ENCODE data around the gene CD180.

Gene CD180

DNA sequence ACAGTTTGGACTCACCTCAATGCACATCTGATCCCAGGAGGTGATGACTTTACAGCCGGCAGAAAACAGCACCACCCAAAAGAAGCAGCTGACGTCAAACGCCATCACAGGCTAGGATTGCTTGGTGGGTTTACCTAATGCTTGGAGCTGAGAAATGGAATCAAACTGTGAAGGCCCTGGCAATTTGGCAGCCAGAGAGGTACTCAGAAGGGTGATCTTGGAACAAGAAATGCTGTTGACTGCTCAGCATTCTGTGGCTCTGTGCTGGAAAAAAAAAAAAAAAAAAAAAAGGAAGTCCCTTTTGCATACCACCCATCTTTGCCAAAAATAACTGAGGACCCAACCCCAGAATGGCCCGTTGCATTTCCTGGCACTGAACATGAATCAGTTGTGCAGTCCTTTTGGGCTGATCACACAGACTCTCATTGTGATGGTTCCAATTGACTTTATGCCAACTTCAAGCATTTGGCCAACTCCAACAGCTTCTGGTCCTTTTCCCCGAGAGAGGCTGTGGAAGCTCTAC lies at the start of gene CD180:
Gene CD180 (minus strand): TSS at position 263 of the 523 bp plus-strand sequence. CDS start 158 bp downstream, at position 105.
- no peak for DNase-seq

DNA sequence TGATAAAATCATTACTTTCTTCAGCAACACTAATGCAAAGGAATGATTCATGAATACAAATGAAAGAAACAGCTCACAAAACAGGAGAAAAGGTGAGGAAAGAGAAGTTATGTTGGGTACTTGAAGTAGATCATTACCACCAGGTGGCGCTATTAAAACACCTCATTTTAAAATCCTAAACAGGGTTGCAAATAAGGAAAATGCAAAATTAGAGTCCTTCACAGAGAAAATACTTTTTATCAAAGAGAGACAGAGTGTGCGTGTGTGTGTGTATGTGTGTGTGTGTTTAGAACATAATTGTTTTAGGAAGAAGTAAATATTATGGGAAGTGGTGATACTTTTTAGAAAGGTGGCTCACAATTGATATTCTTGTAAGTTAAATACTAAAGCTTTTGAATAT lies 49.5 kb upstream of the CD180 start:
- peak; percentile 54 for DNase-seq

DNA sequence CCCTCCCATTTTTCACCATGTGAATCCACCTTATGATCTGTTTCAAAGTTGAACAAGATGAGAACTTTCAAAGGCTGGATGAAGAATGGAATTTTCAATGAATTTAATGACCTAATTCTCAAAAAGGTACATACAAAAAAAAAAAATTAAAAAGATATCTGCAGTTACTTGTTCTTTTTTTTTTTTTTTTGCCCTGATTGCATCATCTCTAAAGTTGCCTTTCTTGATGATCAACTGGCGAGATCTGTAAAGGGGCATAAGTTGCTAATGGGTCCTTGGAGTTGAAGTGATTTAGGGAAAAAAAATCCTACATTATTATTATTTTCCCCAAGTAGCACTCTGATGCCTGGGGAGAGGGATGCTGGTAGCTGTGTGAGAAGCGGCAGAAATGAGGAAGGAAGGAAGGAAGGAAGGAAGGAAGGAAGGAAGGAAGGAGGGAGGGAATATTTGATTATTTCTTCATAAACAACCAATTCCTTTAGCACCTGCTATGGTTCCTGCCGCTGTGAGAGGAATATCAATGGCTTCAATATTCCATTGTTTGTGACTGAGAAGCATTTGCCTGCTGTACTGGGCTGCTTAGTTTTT lies 48.8 kb upstream of the CD180 start:
- DNase-seq, result no peak

DNA sequence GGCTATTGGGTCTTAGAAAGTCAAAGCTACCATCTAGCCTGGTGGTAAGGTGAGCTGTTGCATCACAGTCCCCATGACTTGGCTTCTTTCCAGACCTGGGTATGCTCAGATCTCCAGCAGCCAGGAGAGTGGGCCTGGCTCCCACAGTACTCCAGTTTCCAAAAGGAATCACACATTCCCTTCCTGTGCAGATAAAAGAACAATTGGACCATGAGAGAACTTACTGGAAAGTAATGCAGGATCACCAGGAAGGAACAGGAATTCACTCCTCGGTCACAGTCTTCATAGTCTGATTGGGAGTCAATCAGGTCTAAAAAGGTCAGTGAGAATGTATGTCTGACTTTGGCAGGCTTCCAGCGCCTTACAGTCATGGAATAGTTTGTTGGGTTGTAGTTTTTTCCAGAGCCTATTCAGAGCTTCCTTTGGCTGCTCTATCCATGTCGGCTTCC lies 47.8 kb upstream of the CD180 start:
- DNase-seq, result no peak

DNA sequence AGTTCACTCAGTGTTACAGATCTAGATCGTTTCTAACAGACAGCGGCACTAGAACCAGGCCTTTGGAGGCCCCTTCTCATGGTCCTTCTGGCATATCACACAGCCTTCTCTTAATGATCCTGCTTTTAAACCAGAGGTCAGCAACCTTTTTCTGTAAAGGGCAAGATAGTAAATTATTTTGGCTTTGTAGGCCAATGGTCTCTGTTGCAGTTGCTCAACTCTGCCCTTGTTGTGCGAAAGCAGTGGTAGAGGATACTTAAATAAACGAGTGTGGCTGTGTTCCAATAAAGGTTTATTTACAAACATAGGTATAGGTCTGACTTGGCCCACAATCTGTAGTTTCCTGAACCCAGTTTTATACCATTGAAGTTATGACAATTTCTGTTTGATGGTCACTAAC lies 47.3 kb upstream of the CD180 start:
- DNase-seq, result no peak

DNA sequence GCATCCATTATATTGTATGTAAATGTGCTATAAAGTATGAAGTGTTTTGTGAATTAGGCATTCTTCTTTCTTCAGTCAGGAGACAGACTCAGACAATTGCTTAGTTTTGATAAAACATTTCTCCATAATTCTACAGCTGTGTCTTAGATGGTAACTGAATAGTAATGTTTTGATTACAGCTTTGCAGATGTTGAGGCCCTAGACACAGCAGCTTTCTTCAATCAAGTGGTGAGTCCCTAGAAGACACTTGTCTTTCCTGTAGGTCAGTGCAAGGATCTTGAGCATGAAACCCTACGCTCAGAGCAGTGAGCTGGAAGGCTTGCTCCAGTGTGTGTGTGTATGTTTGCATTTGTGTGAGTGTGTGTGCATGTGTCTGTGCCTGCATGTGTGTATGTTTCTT lies 46.8 kb upstream of the CD180 start:
- DNase-seq, result no peak

DNA sequence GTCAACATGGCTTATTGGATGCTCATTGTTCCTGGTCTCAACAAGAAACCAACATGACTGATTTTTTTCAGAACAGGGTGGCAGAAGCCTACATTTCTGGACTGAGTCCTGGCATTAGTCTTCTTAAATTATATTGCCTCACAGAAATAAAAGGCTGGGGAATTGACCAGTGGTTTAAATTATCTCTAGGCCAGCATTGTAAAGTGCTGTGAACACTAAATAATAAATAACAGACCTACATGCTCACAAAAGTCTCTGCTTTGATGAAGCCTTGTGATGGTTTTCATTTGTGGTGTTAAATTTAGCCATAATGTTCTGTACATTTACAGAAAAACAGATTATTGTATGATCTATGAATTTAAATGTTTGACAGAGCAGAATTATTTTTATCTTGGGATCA lies 44.7 kb upstream of the CD180 start:
- DNase-seq, result no peak

DNA sequence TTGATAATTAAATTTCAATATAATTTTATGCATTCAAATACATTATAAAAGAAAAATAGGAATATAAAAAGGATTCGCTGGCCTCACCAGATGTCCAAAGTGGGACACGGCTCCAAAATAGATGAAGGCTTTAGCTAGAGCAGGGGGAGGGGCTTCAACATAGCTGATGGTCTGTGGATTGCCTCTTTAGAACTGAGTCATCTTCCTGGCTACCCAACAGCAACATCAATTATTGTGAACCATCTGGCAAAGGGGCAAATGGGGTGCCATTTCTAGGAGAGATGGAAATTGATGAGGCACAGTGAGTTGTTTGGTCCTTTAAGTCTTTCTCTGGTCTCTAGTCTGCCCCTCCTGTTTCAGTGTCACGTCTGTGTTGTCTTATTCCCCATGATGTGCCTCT lies 44.2 kb upstream of the CD180 start:
- no peak for DNase-seq

DNA sequence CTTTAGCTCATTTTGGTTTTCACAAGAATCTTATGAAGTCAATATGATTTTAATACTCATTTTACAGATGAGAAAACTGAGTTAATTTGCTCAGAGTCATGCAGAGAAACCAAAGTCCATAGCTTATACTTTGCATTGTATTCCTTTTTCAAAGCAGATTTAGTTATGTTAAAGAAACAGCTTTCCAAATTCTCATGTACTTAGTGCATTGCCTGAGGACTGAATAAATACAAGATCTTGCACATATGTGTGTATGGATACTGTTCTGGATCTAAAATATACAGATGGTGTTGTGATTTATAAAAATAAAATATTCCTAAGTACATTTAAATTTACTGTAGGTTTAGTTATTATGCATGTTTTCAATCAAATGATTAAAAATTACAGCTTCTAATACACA lies 43.5 kb upstream of the CD180 start:
- DNase-seq, result no peak

DNA sequence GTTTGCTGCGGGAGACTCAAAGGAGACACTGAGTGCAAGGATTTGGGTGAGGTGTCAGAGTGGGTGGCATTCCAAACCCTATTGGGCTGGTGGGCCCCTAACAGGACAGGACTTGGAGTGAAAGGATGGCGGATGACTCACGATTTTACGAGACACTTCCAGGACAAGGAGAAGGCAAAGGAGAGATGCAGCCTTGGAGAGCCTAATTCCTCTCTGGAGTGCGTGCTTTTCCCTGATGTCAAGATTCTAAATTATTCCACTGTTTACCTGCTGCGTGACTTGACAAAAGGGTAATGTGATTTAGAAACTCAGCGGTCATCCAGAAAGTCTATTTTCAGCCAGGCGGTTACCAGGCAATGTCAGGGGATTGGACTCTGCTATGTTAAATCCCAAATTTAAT lies 41.6 kb upstream of the CD180 start:
- no peak for DNase-seq

DNA sequence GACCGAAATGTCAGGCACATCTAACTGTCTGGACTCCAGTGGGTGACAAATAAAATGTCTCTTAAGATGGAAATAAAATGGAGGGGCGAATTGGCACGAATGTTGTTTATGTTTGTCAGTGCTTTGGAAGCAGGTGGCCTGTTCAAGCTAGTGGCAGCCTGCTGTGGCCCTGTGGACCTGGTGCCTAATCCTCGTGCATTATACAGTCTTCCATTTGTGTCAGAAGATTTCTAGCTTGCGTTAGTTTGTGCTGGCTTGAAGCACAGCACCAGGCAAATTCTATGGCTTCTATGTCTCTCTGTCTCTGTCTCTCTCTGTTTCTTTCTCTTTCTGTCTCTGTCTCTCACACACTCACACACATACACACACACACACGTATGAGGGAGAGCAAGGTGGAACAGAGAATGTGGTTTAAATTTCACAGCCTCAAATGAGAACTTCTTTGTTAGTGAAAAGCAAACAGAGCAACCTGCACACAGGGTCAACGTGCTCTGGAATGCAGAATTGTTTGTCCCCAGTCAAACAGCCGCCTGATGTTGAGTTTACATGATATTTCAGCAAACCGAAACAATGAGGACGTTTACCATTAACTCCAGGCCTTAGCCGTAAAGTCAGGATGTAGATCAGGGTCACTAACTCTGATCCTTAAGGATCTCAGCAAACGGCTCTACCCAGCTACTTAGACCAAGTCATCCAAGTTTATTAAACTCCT lies 39.0 kb upstream of the CD180 start:
- DNase-seq, result no peak

DNA sequence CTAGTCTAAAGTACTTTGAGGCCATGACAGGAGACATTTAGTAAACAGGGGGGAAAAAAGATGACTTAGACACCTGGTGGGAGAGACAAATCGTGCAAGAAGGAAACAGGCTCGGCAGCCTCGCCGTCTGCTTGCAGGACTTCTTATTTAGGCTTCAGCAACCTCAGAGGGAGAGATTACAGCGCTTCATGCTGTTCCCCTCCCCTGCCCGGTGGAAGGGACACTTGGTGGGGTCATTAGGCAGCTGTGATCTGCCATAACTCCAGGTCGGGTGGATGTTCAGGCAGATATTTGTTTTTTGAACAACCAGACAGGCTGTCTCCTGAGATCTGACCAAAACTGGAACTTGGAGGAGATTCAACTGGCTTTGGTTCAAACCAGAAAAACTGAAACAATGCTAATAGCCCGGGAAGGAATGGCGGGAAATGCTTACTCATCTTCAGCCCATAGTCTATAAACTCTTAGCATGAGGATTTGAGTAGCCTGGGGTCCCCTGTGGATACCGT lies 38.1 kb upstream of the CD180 start:
- DNase-seq, result no peak

DNA sequence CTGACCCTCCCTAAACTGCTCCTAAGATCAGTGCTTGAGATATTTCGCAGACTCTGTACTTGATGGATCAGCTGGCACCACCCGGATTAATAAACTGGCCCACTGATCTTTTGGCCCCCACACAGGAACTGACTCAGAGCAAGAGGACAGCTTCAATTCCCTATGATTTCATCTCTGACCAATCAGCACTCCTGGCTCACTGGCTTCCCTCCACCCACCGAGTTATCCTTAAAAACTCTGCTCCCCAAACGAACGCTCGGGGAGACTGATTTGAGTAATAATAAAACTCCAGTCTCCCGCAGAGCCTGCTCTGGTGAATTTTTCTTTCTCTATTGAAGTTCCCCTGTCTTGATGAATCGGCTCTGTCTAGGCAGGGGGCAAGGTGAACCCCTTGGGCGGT lies 36.5 kb upstream of the CD180 start:
- DNase-seq, result no peak

DNA sequence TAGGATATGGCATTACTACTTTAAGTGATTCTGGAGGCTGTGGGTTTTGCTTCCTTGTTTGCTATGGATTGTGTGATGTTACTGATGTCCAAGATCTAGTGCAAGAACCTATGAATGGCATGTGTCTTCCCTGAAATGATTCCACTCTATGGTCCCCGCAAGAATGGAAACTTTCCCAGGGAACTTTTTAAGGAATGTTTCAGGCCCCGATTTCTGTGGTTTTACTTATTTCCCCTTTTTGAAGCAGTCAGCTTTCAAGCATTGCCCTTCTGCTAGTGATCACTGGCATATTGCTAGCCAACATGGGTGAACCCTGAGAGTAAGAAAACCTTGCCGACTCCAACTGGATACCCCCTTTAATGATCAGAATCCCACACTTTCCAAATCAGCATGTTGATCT lies 26.6 kb upstream of the CD180 start:
- DNase-seq, result no peak

DNA sequence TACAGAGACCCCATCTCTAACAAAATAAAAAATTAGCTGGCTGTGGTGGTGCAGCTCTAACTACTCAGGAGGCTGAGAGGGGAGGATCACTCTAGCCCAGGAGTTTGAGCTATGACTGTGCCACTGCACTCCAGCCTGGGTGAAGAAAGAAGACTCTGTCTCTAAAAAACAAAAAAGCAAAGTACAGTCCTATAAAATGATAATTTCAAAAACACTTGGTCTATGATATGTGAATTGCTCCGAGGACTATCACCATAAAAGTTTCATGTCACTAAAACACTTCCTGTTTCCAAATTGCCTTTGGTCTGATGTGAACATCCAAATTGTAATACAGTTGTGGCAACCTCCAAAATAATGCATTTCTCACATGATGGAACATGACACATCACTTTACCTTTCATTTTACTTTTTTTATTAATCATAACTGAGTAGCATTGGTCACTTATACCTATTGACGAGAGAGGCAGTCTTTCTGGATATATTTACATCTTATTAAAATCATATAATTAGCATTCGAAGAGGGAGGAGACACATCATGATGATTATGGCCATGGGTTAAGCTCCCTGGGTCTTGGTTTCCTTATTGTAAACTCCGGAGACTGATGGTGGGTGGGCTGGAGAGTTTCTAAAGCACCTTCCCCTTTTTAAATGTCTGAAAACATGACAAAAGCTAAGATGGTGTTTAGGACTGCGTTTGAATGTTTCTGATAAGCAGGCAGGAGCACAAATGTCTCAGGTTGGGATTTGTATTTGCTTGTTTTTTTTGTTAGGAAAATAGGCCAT lies 25.8 kb upstream of the CD180 start:
- DNase-seq, result no peak

DNA sequence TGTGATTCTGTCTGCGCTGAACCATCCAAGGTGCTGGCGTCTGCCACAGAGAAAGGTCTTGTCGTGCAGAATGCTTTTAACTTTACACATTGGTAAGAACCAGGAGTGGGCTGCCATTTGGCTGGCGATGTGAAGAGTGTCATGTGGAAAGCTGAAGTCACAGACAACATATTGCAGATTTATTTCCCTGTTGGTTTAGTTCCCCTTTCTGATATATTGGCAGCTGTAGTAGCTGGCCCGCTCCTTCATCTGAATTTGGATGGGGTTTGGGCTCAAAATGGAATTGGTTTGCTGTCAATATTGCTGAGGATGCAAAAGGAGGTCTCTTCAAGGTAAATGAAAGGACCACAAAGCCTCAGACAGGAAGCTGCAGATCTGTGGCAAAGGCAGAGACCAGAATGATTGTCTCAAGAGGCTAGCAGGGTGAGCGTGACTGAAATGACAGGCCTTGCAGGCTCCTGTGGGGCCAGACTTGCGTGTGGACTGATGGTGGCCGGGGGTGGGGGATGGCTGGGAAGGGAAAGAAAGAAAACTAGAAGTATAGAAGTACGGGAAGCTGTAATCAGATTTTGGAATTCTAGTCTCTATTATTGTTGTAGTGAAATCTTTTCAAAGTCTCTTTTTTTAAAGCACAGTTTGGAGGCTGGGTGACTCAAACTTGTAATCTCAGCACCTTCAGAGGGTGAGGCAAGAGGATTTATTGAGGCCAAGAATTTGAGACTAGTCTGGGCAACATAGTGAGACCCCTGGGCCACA lies 25.1 kb upstream of the CD180 start:
- no peak for DNase-seq

DNA sequence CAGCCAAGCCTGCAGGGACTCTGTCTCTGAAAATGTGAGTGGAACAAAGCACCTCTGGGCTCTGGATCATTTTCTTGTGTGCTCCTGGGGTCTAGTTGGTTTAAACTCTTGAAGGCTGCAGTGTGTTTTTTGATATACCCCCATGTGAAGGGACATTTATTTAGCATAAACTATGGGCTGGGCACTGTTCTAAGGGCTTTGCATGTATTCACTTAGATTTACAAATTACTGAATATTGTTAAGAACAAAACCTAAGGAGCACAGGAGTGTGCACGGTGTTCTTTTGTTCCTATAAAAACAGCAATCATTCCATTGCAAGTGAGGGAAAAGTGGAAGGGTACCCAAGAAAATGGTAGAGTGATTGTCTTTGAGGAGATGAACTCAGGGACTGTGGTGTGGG lies 20.0 kb upstream of the CD180 start:
- DNase-seq, result no peak

DNA sequence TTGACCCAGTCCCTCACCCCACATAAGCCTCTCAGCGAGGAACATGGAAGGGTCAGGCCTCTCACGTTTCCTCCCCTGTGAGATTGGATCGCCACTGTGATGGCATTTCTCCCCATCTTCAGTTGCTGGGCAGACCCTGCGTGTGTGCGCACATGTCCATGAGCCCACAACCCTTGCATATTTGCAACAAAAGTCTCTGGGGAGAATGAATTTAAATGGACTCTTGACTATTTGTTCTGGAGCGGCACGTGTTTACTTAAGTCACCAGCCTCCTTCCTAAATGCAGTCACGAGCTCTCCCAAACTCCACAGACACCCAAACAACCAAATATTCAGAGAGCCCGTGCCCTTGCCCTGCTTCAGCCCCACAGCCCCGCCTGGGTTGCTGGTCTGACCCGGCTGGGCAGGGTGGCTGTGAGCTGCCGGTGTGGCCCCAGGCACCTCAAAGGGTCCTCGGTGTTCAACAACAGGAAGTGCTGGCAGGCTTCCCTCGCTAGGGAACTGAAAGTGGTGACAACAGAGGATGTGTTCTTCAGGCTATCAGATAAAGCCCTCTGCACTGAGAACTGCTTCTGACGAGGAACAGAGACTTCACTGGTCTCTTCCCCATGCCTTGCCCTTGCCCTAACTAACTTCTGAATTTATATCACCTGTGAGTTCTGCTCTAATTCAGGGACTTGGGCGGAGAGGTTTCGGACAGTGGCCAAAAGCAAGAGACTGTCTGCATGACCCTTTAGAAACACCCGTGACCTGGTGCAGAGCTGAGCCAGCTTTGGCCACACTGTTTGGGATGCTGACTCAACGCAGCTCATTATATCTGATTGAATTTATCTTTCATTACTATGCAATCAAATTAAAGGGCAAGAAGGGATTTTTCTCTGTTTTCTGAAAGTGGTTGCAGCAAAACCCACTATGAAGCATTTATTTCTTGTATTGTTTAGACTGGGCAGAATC lies 19.2 kb upstream of the CD180 start:
- DNase-seq, result no peak

DNA sequence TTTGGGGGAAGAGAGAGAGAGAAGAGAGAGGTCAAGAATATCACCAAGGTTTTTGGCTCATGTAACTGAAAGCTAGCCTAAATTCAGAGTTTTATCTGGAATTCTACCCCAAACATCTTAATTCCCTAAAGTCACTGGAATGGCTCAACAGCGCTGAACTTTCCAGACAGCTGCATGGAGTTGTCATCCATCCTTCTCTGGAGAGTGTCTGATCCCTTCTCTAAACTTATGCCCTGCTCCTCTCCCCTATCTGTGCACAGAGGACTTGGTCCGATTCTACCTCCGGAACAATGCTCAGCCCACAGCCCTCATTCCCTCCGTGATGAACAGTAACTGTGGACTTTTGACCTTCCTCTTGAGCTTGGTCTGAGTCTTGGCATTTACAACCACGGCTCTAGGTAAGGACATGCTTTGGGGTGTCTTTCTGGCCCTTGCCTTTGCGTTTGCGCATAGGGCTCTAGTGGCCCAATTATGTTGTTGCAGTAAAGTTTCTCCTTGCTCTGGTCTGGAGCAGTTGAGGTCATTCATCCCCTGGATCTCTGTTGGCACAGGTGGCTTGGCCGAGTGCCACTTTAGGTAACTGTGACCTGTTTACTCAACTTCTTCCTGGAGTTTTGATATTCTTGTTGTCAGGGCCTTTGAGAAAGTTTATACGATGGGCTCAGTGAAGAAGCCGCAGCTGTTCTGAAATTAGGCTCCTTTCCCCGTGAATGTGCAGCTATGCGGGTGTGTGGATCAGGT lies 18.3 kb upstream of the CD180 start:
- no peak for DNase-seq

DNA sequence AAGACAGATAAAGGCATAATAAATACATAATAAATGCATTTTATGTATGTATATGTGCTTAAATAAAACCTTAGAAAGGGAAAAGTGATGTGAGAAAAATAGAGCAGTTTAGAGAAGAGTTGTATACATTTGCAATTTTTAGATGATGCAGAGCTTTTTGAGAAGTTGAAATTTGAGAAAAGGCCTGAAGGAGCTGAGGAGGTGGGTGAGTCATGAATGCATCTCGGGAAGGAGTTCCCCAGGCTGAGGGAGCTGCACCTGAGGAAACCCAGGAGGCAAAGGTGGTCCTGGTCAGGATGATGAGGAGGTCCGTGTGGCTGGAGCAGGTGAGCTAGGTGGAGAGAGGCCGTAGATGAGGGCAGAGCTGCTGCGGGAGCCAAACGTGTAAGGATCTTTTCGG lies 17.4 kb upstream of the CD180 start:
- no peak for DNase-seq

DNA sequence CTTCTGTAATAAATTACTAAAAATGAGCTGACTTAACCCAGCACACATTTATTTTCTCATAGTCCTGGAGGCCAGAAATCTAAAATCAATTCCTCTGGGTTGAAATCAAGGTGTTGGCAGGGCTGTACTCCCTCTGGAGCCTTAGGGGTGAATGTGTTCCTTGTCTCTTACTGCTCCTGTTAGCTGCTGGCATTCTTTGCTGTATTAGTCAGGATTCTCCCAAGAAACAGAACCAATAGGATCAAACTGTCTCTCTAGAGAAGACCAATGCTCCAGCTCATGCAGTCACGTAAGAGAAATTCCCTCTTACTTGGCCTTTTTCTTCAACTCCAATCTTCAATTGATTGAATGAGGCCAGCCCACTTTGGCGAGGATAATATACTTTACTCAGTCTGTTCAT lies 15.3 kb upstream of the CD180 start:
- no peak for DNase-seq
